ENCODE results near the gene CLCA1. TPM values are rescaled to one million over a fixed set of nuclear protein-coding genes. Genes with fewer than 3 reads are reported as not detected.

Gene CLCA1
- total RNA-seq, 1 experiment from 2014 or later, result not detected

GRCh38 chr1:86429835-86430234 lies 38.9 kb upstream of the CLCA1 start:
- no peak for TF ChIP-seq CTCF (conservative IDR thresholded peaks at IDR 0.05)

More at GRCh38 chr1:86429835-86430234, 38.9 kb upstream of the CLCA1 start:
- WGBS (ENCODE audit: extremely low coverage, insufficient read length, low lambda C conversion rate), result no CpG with 5 or more reads among the region's 3 CpGs
- H3K9me3 Mint-ChIP-seq, result no peaks in the 10 kb centered on the region
- Histone ChIP-seq H2BK12ac (ENCODE audit: insufficient read length, low read depth, low read length) (no peak overlapping the region), H2BK5ac (ENCODE audit: insufficient read length, low read length) (no peak overlapping the region), H4K5ac (ENCODE audit: insufficient read length, low read depth, low read length) (no peak overlapping the region), H3K14ac (ENCODE audit: insufficient read depth, low read length) (no peak overlapping the region), H4K20me1 (ENCODE audit: control insufficient read depth, insufficient read depth, insufficient read length) (no peaks in the 10 kb centered on the region), H3K23me2 (ENCODE audit: insufficient read length, low read depth, low read length, poor library complexity, severe bottlenecking) (no peaks in the 10 kb centered on the region), H3K27me3 (ENCODE audit: insufficient read depth, low read length) (no peaks in the 10 kb centered on the region), H3K27ac (ENCODE audit: insufficient read length, low read depth, low read length) (no peak overlapping the region), H3K18ac (ENCODE audit: insufficient read length, low read depth, low read length) (no peak overlapping the region), H3K4me2 (ENCODE audit: insufficient read depth, insufficient read length, low read length) (no peak overlapping the region), H2AK5ac (ENCODE audit: insufficient read length, low read length) (no peak overlapping the region), H2BK20ac (ENCODE audit: low read depth, low read length, poor library complexity, severe bottlenecking) (no peak overlapping the region), H3K9ac (ENCODE audit: extremely low read depth, insufficient read length, low read length) (no peak overlapping the region), H2BK120ac (ENCODE audit: low read depth, low read length, poor library complexity, severe bottlenecking) (no peak overlapping the region), H2AFZ (ENCODE audit: low read length) (no peak overlapping the region), H2BK15ac (ENCODE audit: low read depth, low read length) (no peak overlapping the region), H3K4me1 (ENCODE audit: insufficient read depth, low read length) (no peaks in the 10 kb centered on the region), H3K23ac (ENCODE audit: insufficient read length, low read depth, low read length) (no peak overlapping the region), H3K79me2 (ENCODE audit: insufficient read depth, low read length) (no peaks in the 10 kb centered on the region), H3K56ac (ENCODE audit: insufficient read length, low read depth, low read length) (no peak overlapping the region), H4K91ac (ENCODE audit: insufficient read length, low read depth, low read length) (no peak overlapping the region), H3K79me1 (ENCODE audit: insufficient read depth, low read depth, low read length, poor library complexity, severe bottlenecking) (no peaks in the 10 kb centered on the region), H3K4ac (ENCODE audit: low read depth, low read length) (no peak overlapping the region), H4K8ac (replicated peaks; ENCODE audit: insufficient read length, low read depth, low read length) (no peak overlapping the region), H3K9me3 (ENCODE audit: control insufficient read depth, low read depth, low read length) (no peaks in the 10 kb centered on the region), H3T11ph (ENCODE audit: low read length) (no peak overlapping the region)
- no peaks in the 10 kb centered on the region for H3K4me1 Mint-ChIP-seq
- no peak overlapping the region for H3K4me3 Mint-ChIP-seq
- DNase-seq, result no peak
- H3K27me3 Mint-ChIP-seq (ENCODE audit: low read depth), result no peaks in the 10 kb centered on the region; the same call in 1 of the 2 replicates
- no peak overlapping the region for H3K27ac Mint-ChIP-seq
- H3K36me3 Mint-ChIP-seq (ENCODE audit: insufficient read depth in 1 of 3, low read depth in 3 of 3), result no peaks in the 10 kb centered on the region

Data from H9 (cell line).